Testis (tissue), 2 donors: Measurements from ENCODE around the gene DPYD.

ENCODE experiments used
- CTCF ChIP-seq, 3 experiments: fragments of 450-650 bp in 2 of 3; fragments of 200-600 bp in 1 of 3; sonication (generic) in 1 of 3; IDR thresholded peaks; one replicate each; pipeline ENCODE4 v1.5.1; 2016 to 2019; ENCODE audit warnings: antibody characterized with exemption in 3 of 3, mild to moderate bottlenecking in 2 of 3, moderate library complexity in 1 of 3
- POLR2A ChIP-seq: fragments of 450-650 bp; IDR thresholded peaks from one replicate; pipeline ENCODE4 v1.6.1; 2017; ENCODE audit warnings: antibody characterized with exemption, mild to moderate bottlenecking, moderate library complexity

- TF ChIP-seq CTCF (IDR thresholded peaks at IDR 0.05) = no peak
- TF ChIP-seq POLR2A = no peak
Measured at GRCh38 chr1:97056386-97056785, 864.4 kb downstream of the DPYD start.
